MCF 10A (cell line): ENCODE data around the gene MAPRE2. TPM values are rescaled to one million over a fixed set of nuclear protein-coding genes. Genes with fewer than 3 reads are reported as not detected.

Source experiments
- BruUV-seq: library from RNA; stranded (reverse); fragments of 400-500 nt; replicated peaks from 2 replicates; lab custom pipeline; 2021; lab: Mats Ljungman, UMichigan
- CTCF ChIA-PET: fragments of 300-600 bp; sonication (Branson Sonifier 250); formaldehyde crosslinking; extraction: SDS; loops from one replicate; lab custom pipeline; 2021; ENCODE audit warnings: antibody characterized with exemption, inconsistent platforms; lab: Yijun Ruan, JAX
- POLR2A ChIA-PET: fragments of 300-600, 350-650 bp; sonication (Branson Sonifier 250); formaldehyde crosslinking; extraction: SDS; loops from one replicate; lab custom pipeline; 2020; ENCODE audit warnings: antibody characterized with exemption, inconsistent platforms; lab: Yijun Ruan, JAX
- DNase-seq: peaks from one replicate; pipeline ENCODE4 v3.0.0-alpha.2; 2018; ENCODE audit not compliant: unreplicated experiment
- H3K27ac Mint-ChIP-seq: one replicate; pipeline ENCODE4 v1.8.0; 2022; ENCODE audit warnings: mild to moderate bottlenecking, low read depth, mixed read lengths; ENCODE audit not compliant: unreplicated experiment
- H3K27me3 Mint-ChIP-seq: one replicate; pipeline ENCODE4 v1.8.0; 2022; ENCODE audit warnings: mixed read lengths; ENCODE audit not compliant: insufficient read depth, unreplicated experiment
- H3K36me3 Mint-ChIP-seq: one replicate; pipeline ENCODE4 v1.8.0; 2022; ENCODE audit warnings: mild to moderate bottlenecking, moderate library complexity, mixed read lengths; ENCODE audit not compliant: insufficient read depth, unreplicated experiment
- H3K4me1 Mint-ChIP-seq: one replicate; pipeline ENCODE4 v1.8.0; 2022; ENCODE audit warnings: mixed read lengths; ENCODE audit not compliant: insufficient read depth, unreplicated experiment
- H3K4me3 Mint-ChIP-seq: one replicate; pipeline ENCODE4 v1.8.0; 2022; ENCODE audit warnings: mild to moderate bottlenecking, moderate library complexity, mixed read lengths; ENCODE audit not compliant: unreplicated experiment
- H3K9me3 Mint-ChIP-seq: one replicate; pipeline ENCODE4 v1.8.0; 2022; ENCODE audit warnings: mixed read lengths; ENCODE audit not compliant: unreplicated experiment
- CTCF ChIP-seq: fragments of 200-600 bp; IDR thresholded peaks from one replicate; pipeline ENCODE4 v1.8.0; 2022; ENCODE audit warnings: antibody characterized with exemption, mild to moderate bottlenecking; ENCODE audit not compliant: unreplicated experiment
- intact Hi-C: fragments of 100-400 bp; cut with micrococcal nuclease; formaldehyde crosslinking; loops from 2 replicates; pipeline ENCODE4 v1.14.1; 2022
- total RNA-seq: library from RNA; stranded (reverse); gene quantifications from 2 replicates; pipeline ENCODE4 v1.2.3, GENCODE V29; 2022

MAPRE2 gene
- total RNA-seq, 1 experiment from 2014 or later = 7.7 TPM

- no peak for DNase-seq
- TF ChIP-seq CTCF = no peak
- no peak overlapping the region for H3K27ac Mint-ChIP-seq
- no peaks in the 10 kb centered on the region for H3K27me3 Mint-ChIP-seq
- H3K4me1 Mint-ChIP-seq = no peaks in the 10 kb centered on the region
- no peaks in the 10 kb centered on the region for H3K9me3 Mint-ChIP-seq
- no peaks in the 10 kb centered on the region for H3K36me3 Mint-ChIP-seq
- BruUV-seq = no TSS peak
- POLR2A ChIA-PET = interaction anchor here (0.6 kb wide), 1 partner anchor 9 kb away, joined by 3 read pairs; no protein-coding TSS in a partner anchor
- H3K4me3 Mint-ChIP-seq = no peak overlapping the region
- intact Hi-C loops = no loop called here
- CTCF ChIA-PET = interaction anchor here (1.4 kb wide), 1 partner anchor 46 kb away, joined by 4 read pairs; no protein-coding TSS in a partner anchor
Measured at GRCh38 chr18:35096677-35097011, 55.4 kb downstream of the MAPRE2 start.

GRCh38 chr18:35097195-35097594 lies 56.0 kb downstream of the MAPRE2 start:
- Mint-ChIP-seq H3K27ac (no peak overlapping the region), H3K4me1 (no peaks in the 10 kb centered on the region), H3K27me3 (no peaks in the 10 kb centered on the region), H3K9me3 (no peaks in the 10 kb centered on the region), H3K4me3 (no peak overlapping the region), H3K36me3 (no peaks in the 10 kb centered on the region)
- POLR2A ChIA-PET = interaction anchor here (0.6 kb wide), 1 partner anchor 9 kb away, joined by 3 read pairs; no protein-coding TSS in a partner anchor
- BruUV-seq = no TSS peak
- DNase-seq = no peak
- TF ChIP-seq CTCF = no peak
- intact Hi-C loops = no loop called here
- CTCF ChIA-PET = interaction anchor here (1.4 kb wide), 1 partner anchor 45 kb away, joined by 4 read pairs; no protein-coding TSS in a partner anchor

GRCh38 chr18:35097763-35098162 lies 56.5 kb downstream of the MAPRE2 start:
- Mint-ChIP-seq H3K27me3 (no peaks in the 10 kb centered on the region), H3K4me1 (no peaks in the 10 kb centered on the region), H3K36me3 (no peaks in the 10 kb centered on the region), H3K9me3 (no peaks in the 10 kb centered on the region), H3K4me3 (no peak overlapping the region), H3K27ac (no peak overlapping the region)
- ChIA-PET POLR2A (no interaction called here), CTCF (interaction anchor here (1.4 kb wide), 1 partner anchor 45 kb away, joined by 4 read pairs; no protein-coding TSS in a partner anchor)
- DNase-seq = no peak
- no peak for TF ChIP-seq CTCF
- no TSS peak for BruUV-seq
- intact Hi-C loops = no loop called here

DNA sequence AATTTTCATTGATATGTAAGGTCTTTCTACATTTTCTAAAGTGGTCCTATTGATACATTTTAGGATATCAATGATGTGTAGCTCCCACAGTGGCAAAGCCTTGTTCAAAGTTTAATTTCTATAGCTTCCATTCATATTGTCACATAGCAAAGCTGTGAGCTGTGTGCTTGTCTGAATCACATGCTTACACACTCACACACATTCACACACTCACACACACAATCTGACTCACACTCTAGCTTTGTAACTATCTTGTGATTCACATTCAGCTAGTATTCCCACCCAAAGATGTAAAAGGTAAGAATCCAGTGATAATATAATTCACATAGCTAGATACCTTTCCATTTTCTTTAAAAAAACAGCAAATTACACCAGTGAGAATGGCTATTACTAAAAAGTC lies 58.7 kb downstream of the MAPRE2 start:
- TF ChIP-seq CTCF = no peak
- ChIA-PET POLR2A (no interaction called here), CTCF (interaction anchor here (1.4 kb wide), 1 partner anchor 44 kb away, joined by 8 read pairs; no protein-coding TSS in a partner anchor)
- BruUV-seq = no TSS peak
- Mint-ChIP-seq H3K27ac (no peak overlapping the region), H3K36me3 (no peaks in the 10 kb centered on the region), H3K4me1 (no peaks in the 10 kb centered on the region), H3K27me3 (no peaks in the 10 kb centered on the region), H3K4me3 (no peak overlapping the region), H3K9me3 (no peaks in the 10 kb centered on the region)
- DNase-seq = no peak
- intact Hi-C loops = no loop called here
